Suprapubic skin (tissue), 4 donors: Measurements from ENCODE around the gene NELL1. TPM values are rescaled to one million over a fixed set of nuclear protein-coding genes. Genes with fewer than 3 reads are reported as not detected.

Source experiments
- DNase-seq, 2 donors: peaks; one replicate each; pipeline ENCODE4 v3.0.0-alpha.2; 2019; ENCODE audit warnings: low spot score in 2 of 2
- H3K27ac ChIP-seq: fragments of 200-600 bp; sonication (generic); one replicate; pipeline ENCODE4 v1.5.1; 2019
- H3K27me3 ChIP-seq: fragments of 200-600 bp; sonication (generic); one replicate; pipeline ENCODE4 v1.5.1; 2019
- H3K36me3 ChIP-seq: fragments of 200-600 bp; sonication (generic); one replicate; pipeline ENCODE4 v1.5.1; 2019
- H3K4me1 ChIP-seq: fragments of 200-600 bp; sonication (generic); one replicate; pipeline ENCODE4 v1.5.1; 2019
- H3K4me3 ChIP-seq: fragments of 200-600 bp; sonication (generic); one replicate; pipeline ENCODE4 v1.5.1; 2019; ENCODE audit warnings: mild to moderate bottlenecking
- H3K9me3 ChIP-seq: fragments of 200-600 bp; sonication (generic); one replicate; pipeline ENCODE4 v1.5.1; 2019
- EP300 ChIP-seq: sonication (generic); formaldehyde crosslinking; IDR thresholded peaks from one replicate; pipeline ENCODE4 v1.6.1; 2017; ENCODE audit warnings: antibody characterized with exemption
- POLR2A ChIP-seq, 2 donors: fragments of 450-650 bp; IDR thresholded peaks; one replicate each; pipeline ENCODE4 v1.6.1; 2017; ENCODE audit warnings: antibody characterized with exemption in 2 of 2, mild to moderate bottlenecking in 2 of 2, moderate library complexity in 2 of 2
- POLR2AphosphoS5 ChIP-seq, 3 donors: sonication (generic); formaldehyde crosslinking; IDR thresholded peaks; one replicate each; pipeline ENCODE4 v1.6.1; 2017; ENCODE audit warnings: antibody characterized with exemption in 3 of 3
- WGBS: methylation state at CpG from one replicate; pipeline ENCODE4 v1.1.5; 2018; 5-methylcytosine and 5-hydroxymethylcytosine counted together
- total RNA-seq, 4 donors: library from RNA; depleted of rRNA; stranded (reverse); fragments of >200 nt; gene quantifications; one replicate each; pipeline ENCODE4 v1.1.0, GENCODE V29; 2016
- TF ChIP-seq, protein P1 (sequence below), 2 donors: fragments of 200-600 bp in 1 of 2; fragments of 450-650 bp in 1 of 2; sonication (generic) in 1 of 2; IDR thresholded peaks; one replicate each; pipeline ENCODE4 v1.5.1; 2016 to 2019; ENCODE audit warnings: antibody characterized with exemption in 2 of 2, mild to moderate bottlenecking in 1 of 2, moderate library complexity in 1 of 2

NELL1 gene
- total RNA-seq, 4 donors from 2014 or later: 0.18 to 3.9 TPM; not detected in 2

DNA sequence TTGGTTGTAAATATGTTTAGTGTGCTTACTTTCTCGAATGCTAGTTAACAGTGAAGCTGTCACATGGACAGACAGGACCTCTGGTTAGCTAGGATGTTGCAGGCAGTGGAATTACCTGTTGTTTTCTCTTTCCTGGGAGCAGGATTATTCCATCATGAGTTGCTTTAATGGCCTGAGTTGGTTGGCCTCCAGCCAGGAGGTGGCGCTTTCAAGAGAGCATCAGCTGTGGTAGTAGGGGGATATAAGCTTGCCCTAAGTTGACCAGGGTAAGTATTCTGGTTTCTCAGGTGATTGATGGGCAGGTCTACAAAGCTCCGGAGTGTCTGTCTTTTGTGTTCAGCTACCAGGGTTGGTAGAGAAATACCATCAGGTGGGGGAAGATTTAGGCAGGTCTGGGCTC, 43.5 kb downstream of the NELL1 start:
- H3K9me3 ChIP-seq: no peaks in the 10 kb centered on the region
- no peak for DNase-seq
- no peaks in the 10 kb centered on the region for H3K27me3 ChIP-seq
- H3K36me3 ChIP-seq: no peaks in the 10 kb centered on the region
- no peaks in the 10 kb centered on the region for H3K4me1 ChIP-seq
- H3K4me3 ChIP-seq: no peak overlapping the region
- 73% methylated on average over 3 of the region's 3 CpGs for WGBS
- no peak overlapping the region for H3K27ac ChIP-seq
- TF ChIP-seq POLR2AphosphoS5 (IDR thresholded peaks at IDR 0.05) (no peak), EP300 (no peak), POLR2A (IDR thresholded peaks at IDR 0.05) (no peak)
- TF ChIP-seq, protein P1, sequence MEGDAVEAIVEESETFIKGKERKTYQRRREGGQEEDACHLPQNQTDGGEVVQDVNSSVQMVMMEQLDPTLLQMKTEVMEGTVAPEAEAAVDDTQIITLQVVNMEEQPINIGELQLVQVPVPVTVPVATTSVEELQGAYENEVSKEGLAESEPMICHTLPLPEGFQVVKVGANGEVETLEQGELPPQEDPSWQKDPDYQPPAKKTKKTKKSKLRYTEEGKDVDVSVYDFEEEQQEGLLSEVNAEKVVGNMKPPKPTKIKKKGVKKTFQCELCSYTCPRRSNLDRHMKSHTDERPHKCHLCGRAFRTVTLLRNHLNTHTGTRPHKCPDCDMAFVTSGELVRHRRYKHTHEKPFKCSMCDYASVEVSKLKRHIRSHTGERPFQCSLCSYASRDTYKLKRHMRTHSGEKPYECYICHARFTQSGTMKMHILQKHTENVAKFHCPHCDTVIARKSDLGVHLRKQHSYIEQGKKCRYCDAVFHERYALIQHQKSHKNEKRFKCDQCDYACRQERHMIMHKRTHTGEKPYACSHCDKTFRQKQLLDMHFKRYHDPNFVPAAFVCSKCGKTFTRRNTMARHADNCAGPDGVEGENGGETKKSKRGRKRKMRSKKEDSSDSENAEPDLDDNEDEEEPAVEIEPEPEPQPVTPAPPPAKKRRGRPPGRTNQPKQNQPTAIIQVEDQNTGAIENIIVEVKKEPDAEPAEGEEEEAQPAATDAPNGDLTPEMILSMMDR (IDR thresholded peaks at IDR 0.05): no peak

DNA sequence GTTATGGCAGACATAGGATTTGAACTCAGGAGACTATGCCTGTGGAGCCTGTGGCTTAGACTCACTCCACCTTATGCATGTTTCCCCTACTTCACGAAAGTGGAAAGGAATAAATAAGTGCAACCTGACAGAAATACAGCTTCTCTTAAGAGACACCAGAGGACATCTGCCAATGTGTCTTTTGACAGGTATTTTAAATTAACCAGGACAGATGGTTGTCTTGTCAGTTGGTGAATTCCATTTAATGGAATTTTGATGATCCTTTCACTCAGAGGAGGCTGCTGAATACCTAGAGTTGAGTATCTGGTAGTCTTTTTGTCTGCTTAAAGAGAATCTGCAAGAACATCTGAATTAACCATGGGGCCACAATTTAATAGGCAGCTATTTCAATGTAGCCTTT, 46.1 kb downstream of the NELL1 start:
- no peaks in the 10 kb centered on the region for H3K36me3 ChIP-seq
- H3K9me3 ChIP-seq: no peaks in the 10 kb centered on the region
- no peak overlapping the region for H3K27ac ChIP-seq
- no peaks in the 10 kb centered on the region for H3K4me1 ChIP-seq
- 32% methylated on average over 1 of the region's 1 CpG for WGBS
- DNase-seq: no peak
- TF ChIP-seq, protein P1 (IDR thresholded peaks at IDR 0.05): no peak
- no peaks in the 10 kb centered on the region for H3K27me3 ChIP-seq
- H3K4me3 ChIP-seq: no peak overlapping the region

DNA sequence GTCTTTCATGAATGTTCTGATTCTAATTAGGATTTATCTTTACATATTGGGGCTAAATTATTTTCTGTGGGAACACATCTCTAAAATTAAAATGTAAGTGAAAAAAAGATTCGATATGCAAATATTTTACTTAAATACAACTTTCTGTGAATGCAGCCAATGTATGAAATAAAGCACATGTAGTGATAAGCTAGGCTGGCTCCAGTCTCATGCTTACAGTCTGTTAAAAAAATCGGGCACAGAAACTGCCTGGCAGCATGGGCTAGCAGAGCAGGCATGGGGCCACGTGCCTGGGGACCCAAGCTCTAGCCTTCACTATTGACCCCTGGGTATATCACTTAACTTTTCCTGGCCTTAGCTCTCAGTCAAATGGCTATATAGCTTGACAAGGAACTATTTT, 46.5 kb downstream of the NELL1 start:
- Histone ChIP-seq H3K4me3 (no peak overlapping the region), H3K27me3 (no peaks in the 10 kb centered on the region), H3K36me3 (no peaks in the 10 kb centered on the region), H3K9me3 (no peaks in the 10 kb centered on the region), H3K27ac (no peak overlapping the region), H3K4me1 (no peaks in the 10 kb centered on the region)
- 80% methylated on average over 3 of the region's 3 CpGs for WGBS
- TF ChIP-seq POLR2AphosphoS5 (IDR thresholded peaks at IDR 0.05): no peak
- TF ChIP-seq POLR2A (IDR thresholded peaks at IDR 0.05): no peak
- TF ChIP-seq EP300: no peak
- TF ChIP-seq, protein P1 (IDR thresholded peaks at IDR 0.05): no peak
- no peak for DNase-seq

DNA sequence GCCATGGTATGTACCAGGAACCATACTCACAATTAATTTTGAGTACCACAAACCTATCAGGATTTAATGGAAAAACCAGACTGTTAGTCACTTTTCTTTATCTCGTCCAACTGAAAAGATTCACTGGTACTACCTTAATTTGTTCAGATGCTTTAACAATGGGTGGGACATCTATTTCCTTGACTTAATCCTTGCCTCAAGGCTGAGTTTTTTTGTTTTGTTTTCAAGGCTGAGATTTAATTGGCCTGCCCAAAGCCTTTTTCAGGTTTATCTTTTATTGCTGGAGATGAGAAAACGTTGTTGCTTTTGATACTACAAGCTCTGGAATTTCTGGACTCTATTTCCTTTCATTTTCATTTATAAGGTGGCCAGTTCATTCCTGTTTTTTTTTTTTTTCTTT, 50.4 kb downstream of the NELL1 start:
- H3K36me3 ChIP-seq: no peaks in the 10 kb centered on the region
- no peaks in the 10 kb centered on the region for H3K9me3 ChIP-seq
- no peak overlapping the region for H3K27ac ChIP-seq
- no peaks in the 10 kb centered on the region for H3K27me3 ChIP-seq
- 45% methylated on average over 2 of the region's 2 CpGs for WGBS
- TF ChIP-seq POLR2A (IDR thresholded peaks at IDR 0.05) (no peak), EP300 (no peak), POLR2AphosphoS5 (IDR thresholded peaks at IDR 0.05) (no peak)
- TF ChIP-seq, protein P1 (IDR thresholded peaks at IDR 0.05): no peak
- H3K4me1 ChIP-seq: no peaks in the 10 kb centered on the region
- DNase-seq: no peak
- H3K4me3 ChIP-seq: no peak overlapping the region

DNA sequence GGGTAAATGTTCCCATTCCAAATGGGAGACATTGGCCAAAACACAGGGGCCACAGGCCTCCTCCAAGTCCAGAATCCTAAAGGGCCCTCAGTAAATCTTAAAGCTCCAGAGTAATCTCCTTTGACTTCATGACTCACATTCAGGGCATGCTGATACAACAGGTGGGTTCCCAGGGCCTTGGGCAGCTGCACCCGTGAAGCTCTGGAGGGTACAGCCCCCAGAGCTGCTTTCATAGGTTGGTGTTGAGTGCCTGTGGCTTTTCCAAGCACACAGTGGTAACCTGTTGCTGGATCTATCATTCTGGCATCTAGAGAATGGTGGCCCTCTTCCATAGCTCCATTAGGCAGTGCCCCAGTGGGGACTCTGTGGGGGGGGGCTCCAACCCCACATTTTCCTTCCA, 54.0 kb downstream of the NELL1 start:
- H3K4me3 ChIP-seq: no peak overlapping the region
- H3K9me3 ChIP-seq: peaks cover 5% of the 10 kb centered on the region
- TF ChIP-seq POLR2A (IDR thresholded peaks at IDR 0.05) (no peak), POLR2AphosphoS5 (IDR thresholded peaks at IDR 0.05) (no peak), EP300 (no peak)
- TF ChIP-seq, protein P1 (IDR thresholded peaks at IDR 0.05): no peak
- no peaks in the 10 kb centered on the region for H3K4me1 ChIP-seq
- no peak for DNase-seq
- no peaks in the 10 kb centered on the region for H3K27me3 ChIP-seq
- H3K27ac ChIP-seq: no peak overlapping the region
- H3K36me3 ChIP-seq: no peaks in the 10 kb centered on the region
- 100% methylated on average over 1 of the region's 1 CpG for WGBS
